Measurements from ENCODE around the gene SAMD5.

SAMD5 gene

DNA sequence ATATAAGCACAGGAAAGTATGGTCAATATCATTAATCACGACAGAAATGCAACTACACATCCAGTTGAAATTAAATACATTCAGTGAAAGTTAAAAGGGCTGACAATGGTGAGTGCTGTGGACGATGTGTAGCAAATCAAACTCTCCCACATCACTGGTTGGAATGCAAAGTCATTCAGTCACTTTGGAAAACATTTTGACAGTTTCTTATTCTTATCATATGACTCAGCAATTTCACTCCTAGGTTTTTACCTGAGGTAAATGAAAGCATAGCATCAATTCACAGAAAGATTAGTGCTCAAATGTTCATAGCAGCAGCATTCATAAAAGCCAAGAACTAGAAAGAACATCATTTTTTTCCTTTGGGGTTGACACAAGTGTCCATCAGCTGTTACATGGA lies 28.6 kb upstream of the SAMD5 start:
- Histone ChIP-seq H3K4me3 (ENCODE audit: low read depth, low read length) (no peak overlapping the region), H3K27me3 (no peaks in the 10 kb centered on the region), H3K36me3 (no peaks in the 10 kb centered on the region), H3K9me3 (no peaks in the 10 kb centered on the region), H3K4me1 (no peaks in the 10 kb centered on the region)
- DNase-seq, result no peak
- TF ChIP-seq, protein P1, sequence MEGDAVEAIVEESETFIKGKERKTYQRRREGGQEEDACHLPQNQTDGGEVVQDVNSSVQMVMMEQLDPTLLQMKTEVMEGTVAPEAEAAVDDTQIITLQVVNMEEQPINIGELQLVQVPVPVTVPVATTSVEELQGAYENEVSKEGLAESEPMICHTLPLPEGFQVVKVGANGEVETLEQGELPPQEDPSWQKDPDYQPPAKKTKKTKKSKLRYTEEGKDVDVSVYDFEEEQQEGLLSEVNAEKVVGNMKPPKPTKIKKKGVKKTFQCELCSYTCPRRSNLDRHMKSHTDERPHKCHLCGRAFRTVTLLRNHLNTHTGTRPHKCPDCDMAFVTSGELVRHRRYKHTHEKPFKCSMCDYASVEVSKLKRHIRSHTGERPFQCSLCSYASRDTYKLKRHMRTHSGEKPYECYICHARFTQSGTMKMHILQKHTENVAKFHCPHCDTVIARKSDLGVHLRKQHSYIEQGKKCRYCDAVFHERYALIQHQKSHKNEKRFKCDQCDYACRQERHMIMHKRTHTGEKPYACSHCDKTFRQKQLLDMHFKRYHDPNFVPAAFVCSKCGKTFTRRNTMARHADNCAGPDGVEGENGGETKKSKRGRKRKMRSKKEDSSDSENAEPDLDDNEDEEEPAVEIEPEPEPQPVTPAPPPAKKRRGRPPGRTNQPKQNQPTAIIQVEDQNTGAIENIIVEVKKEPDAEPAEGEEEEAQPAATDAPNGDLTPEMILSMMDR (IDR thresholded peaks at IDR 0.05; ENCODE audit: low read depth, low read length), result no peak

DNA sequence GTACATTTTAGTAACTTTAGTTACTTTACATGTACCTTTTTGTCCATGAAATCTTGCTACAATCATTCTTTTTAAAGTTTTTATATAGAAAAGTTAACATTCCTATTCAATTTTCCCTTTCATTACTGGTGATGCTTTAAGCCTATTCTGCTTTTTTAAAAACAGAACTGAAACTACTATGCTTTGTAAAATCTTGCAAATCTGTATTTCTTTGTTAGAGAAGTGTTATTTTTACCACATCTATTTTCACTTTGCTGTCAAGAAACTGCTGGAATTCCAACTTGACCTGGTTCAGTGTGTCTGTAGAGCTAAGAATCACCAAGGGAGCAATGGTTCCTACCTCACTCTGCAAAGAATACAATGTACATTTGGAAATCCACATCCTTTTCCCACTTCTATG lies 21.8 kb upstream of the SAMD5 start:
- TF ChIP-seq, protein P1 (IDR thresholded peaks at IDR 0.05; ENCODE audit: low read depth, low read length), result no peak
- Histone ChIP-seq H3K27me3 (no peaks in the 10 kb centered on the region), H3K4me1 (no peaks in the 10 kb centered on the region), H3K36me3 (no peaks in the 10 kb centered on the region), H3K9me3 (no peaks in the 10 kb centered on the region), H3K4me3 (ENCODE audit: low read depth, low read length) (no peak overlapping the region)
- no peak for DNase-seq

DNA sequence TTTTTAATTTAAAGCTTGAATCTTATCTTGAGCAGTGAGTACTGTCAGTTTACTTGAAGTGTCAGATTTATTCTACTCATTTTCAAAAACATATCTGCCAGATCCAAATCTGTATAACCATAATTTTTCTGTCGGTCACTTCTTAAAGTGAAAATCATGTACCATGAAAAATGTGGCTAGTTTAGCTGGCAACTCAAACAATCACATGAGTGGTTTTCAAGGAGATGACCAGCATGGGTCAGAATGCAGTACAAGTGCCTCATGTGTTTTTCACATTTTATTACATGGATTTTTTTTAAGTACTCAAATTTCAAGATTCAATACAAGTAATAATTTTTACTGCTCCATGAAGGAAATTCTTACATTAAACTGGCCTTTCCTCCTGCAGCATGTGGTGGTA lies 11.0 kb upstream of the SAMD5 start:
- Histone ChIP-seq H3K4me3 (ENCODE audit: low read depth, low read length) (no peak overlapping the region), H3K27me3 (no peaks in the 10 kb centered on the region), H3K9me3 (no peaks in the 10 kb centered on the region; the same call in 1 of the 2 replicates), H3K4me1 (no peaks in the 10 kb centered on the region), H3K36me3 (no peaks in the 10 kb centered on the region)
- TF ChIP-seq, protein P1 (IDR thresholded peaks at IDR 0.05; ENCODE audit: low read depth, low read length), result no peak
- no peak for DNase-seq

DNA sequence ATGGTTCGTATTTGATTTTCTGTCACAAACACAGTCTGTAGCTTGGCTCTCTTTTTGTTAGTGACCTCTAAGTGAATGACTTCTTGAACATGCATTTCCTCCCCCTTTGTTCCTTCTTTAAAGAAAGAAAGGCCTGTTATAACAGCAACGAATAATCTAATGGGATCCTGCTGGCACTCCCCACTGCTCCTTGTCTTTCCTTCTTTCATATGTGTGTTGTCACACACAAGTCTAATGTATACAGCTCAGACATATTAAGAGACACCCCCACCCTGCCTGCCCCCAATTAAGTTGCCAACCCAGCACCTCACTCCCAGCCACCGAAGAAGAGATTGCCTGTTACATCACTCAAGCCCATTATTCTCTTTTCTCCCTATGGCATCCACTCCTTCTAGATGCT lies 4.9 kb upstream of the SAMD5 start:
- no peak overlapping the region for H3K4me3 ChIP-seq (ENCODE audit: low read depth, low read length)
- TF ChIP-seq, protein P1 (IDR thresholded peaks at IDR 0.05; ENCODE audit: low read depth, low read length), result no peak
- no peaks in the 10 kb centered on the region for H3K36me3 ChIP-seq
- H3K4me1 ChIP-seq, result peaks cover 3% of the 10 kb centered on the region; the same call in 1 of the 2 replicates
- no peak for DNase-seq
- H3K27me3 ChIP-seq, result peaks cover 19% of the 10 kb centered on the region
- no peaks in the 10 kb centered on the region for H3K9me3 ChIP-seq

DNA sequence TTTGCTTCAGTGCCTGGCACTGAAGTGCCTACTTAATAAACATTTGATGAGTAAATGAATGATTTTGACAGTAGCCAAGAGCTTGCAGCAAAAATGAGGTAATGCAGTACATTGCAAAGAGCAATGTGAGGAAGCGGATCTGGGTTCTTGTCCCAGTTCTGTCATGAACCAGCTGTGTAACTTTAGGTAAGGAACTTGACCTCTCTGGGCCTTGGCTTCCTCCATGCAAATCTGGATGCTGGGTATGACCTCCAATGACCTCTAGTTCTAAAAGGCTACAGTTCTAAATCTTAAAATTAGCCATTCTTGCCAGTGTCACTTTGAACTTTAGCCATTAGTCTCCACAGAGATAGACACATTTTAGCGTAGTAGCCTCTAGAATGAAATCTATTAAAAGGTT lies 3.6 kb upstream of the SAMD5 start:
- Histone ChIP-seq H3K27me3 (peaks cover 32% of the 10 kb centered on the region), H3K4me3 (ENCODE audit: low read depth, low read length) (no peak overlapping the region), H3K9me3 (no peaks in the 10 kb centered on the region), H3K4me1 (peaks cover 3% of the 10 kb centered on the region; the same call in 1 of the 2 replicates), H3K36me3 (no peaks in the 10 kb centered on the region)
- no peak for DNase-seq
- TF ChIP-seq, protein P1 (IDR thresholded peaks at IDR 0.05; ENCODE audit: low read depth, low read length), result no peak

DNA sequence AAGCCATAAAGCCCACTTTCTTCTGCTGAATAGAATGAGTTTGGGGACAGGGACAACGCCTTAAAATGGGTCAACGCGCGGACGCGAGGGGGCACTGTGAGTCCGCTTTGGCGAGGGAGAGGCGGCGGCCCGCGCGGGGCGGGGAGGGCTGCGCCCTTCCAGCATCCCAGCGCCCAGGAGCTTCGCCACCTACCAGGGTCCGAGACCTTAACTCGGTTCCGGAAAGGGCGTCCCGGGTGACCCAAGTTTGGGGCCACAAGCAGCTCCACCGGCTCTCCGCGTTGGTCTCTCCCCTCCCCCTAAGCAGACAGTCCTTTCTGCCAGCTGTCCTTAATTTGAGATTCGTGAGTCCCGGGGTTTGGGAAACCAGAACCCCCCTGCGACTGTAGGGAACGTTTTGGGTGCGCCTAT lies 1.8 kb upstream of the SAMD5 start:
- Histone ChIP-seq H3K4me1 (peaks cover 3% of the 10 kb centered on the region; the same call in 1 of the 2 replicates), H3K9me3 (no peaks in the 10 kb centered on the region), H3K4me3 (ENCODE audit: low read depth, low read length) (peak overlapping the region; percentile 58), H3K27me3 (peaks cover 43% of the 10 kb centered on the region), H3K36me3 (no peaks in the 10 kb centered on the region)
- TF ChIP-seq, protein P1 (IDR thresholded peaks at IDR 0.05; ENCODE audit: low read depth, low read length), result peak; percentile 81
- peak; percentile 82 for DNase-seq
